HEK293 (cell line): ENCODE data around the gene C3.

Experiments
- CTCF ChIA-PET: fragments of 350-600 bp; formaldehyde crosslinking; extraction: SDS; loops from one replicate; lab custom pipeline; 2021; ENCODE audit warnings: antibody characterized with exemption; lab: Yijun Ruan, JAX
- POLR2A ChIA-PET: fragments of 300-600 bp; formaldehyde crosslinking; extraction: SDS; loops from one replicate; lab custom pipeline; 2020; ENCODE audit warnings: antibody characterized with exemption, inconsistent platforms; lab: Yijun Ruan, JAX
- H3K27ac ChIP-seq: fragments of 200-500 bp; sonication (Bioruptor generic); 2 replicates; pipeline ENCODE4 v1.5.1; 2014; ENCODE audit warnings: low read depth, low read length, control low read depth, inconsistent platforms; ENCODE audit errors: extremely low read depth
- H3K36me3 ChIP-seq, 2 experiments: fragments of 200-500 bp in 1 of 2; sonication (Bioruptor generic) in 1 of 2; 1 replicate in 1 of 2; 2 replicates in 1 of 2; pipeline ENCODE4 v1.5.1; 2014 to 2017; ENCODE audit warnings: inconsistent platforms in 2 of 2, low read length in 2 of 2; ENCODE audit not compliant: control insufficient read depth in 2 of 2, insufficient read depth in 1 of 2
- H3K4me1 ChIP-seq: fragments of 200-500 bp; sonication (Bioruptor generic); 2 replicates; pipeline ENCODE4 v1.5.1; 2014; ENCODE audit warnings: mild to moderate bottlenecking, low read length, inconsistent platforms; ENCODE audit not compliant: control insufficient read depth, insufficient read depth
- H3K4me3 ChIP-seq: 2 replicates; pipeline ENCODE4 v1.5.1; 2011; ENCODE audit warnings: low read depth, mild to moderate bottlenecking, control low read depth, low read length, moderate library complexity
- H3K9me3 ChIP-seq: fragments of 200-500 bp; sonication (Bioruptor generic); 2 replicates; pipeline ENCODE4 v1.5.1; 2014; ENCODE audit warnings: low read depth, low read length, inconsistent platforms; ENCODE audit not compliant: control insufficient read depth, insufficient read depth
- AEBP2 ChIP-seq: fragments of 450-650 bp; formaldehyde crosslinking; IDR thresholded peaks from 2 replicates; pipeline ENCODE4 v1.5.1; 2016; ENCODE audit warnings: missing biosample characterization, missing genetic modification characterization, borderline replicate concordance
- BCL6B ChIP-seq: fragments of 450-650 bp; formaldehyde crosslinking; IDR thresholded peaks from 2 replicates; pipeline ENCODE4 v1.5.1; 2017; ENCODE audit warnings: missing biosample characterization, missing genetic modification characterization
- HIC1 ChIP-seq: fragments of 450-650 bp; formaldehyde crosslinking; IDR thresholded peaks from 2 replicates; pipeline ENCODE4 v1.5.1; 2016; ENCODE audit warnings: missing biosample characterization, missing genetic modification characterization
- HOXA7 ChIP-seq: sonication (generic); formaldehyde crosslinking; IDR thresholded peaks from 2 replicates; pipeline ENCODE4 v1.8.1; 2022; ENCODE audit warnings: missing genetic modification reagents, borderline replicate concordance
- IKZF3 ChIP-seq: fragments of 450-650 bp; IDR thresholded peaks from 2 replicates; pipeline ENCODE4 v1.5.0; 2018; ENCODE audit warnings: missing biosample characterization, mild to moderate bottlenecking, missing genetic modification characterization, moderate library complexity
- KLF1 ChIP-seq: fragments of 450-650 bp; formaldehyde crosslinking; IDR thresholded peaks from 2 replicates; pipeline ENCODE4 v1.5.1; 2016; ENCODE audit warnings: missing biosample characterization, missing genetic modification characterization
- KLF8 ChIP-seq: fragments of 450-650 bp; formaldehyde crosslinking; IDR thresholded peaks from 2 replicates; pipeline ENCODE4 v1.5.1; 2016; ENCODE audit warnings: missing biosample characterization, missing genetic modification characterization
- SP2 ChIP-seq: fragments of 450-650 bp; formaldehyde crosslinking; IDR thresholded peaks from 2 replicates; pipeline ENCODE4 v1.5.1; 2016; ENCODE audit warnings: missing biosample characterization, missing genetic modification characterization
- ZBTB20 ChIP-seq: fragments of 450-650 bp; formaldehyde crosslinking; IDR thresholded peaks from 2 replicates; pipeline ENCODE4 v1.5.1; 2016; ENCODE audit warnings: missing biosample characterization, missing genetic modification characterization
- ZBTB6 ChIP-seq: fragments of 450-650 bp; formaldehyde crosslinking; IDR thresholded peaks from 2 replicates; pipeline ENCODE4 v1.5.1; 2017; ENCODE audit warnings: missing biosample characterization, missing genetic modification characterization
- ZNF121 ChIP-seq: fragments of 450-650 bp; formaldehyde crosslinking; IDR thresholded peaks from 2 replicates; pipeline ENCODE4 v1.5.1; 2016; ENCODE audit warnings: missing biosample characterization, missing genetic modification characterization
- ZNF223 ChIP-seq: fragments of 450-650 bp; formaldehyde crosslinking; IDR thresholded peaks from 2 replicates; pipeline ENCODE4 v1.5.1; 2016; ENCODE audit warnings: missing biosample characterization, missing genetic modification characterization
- ZNF274 ChIP-seq, 2 experiments: fragments of 200-500 bp in 1 of 2; fragments of 450-650 bp in 1 of 2; sonication (Bioruptor generic) in 1 of 2; formaldehyde crosslinking in 1 of 2; IDR thresholded peaks; 2 replicates each; pipeline versions ENCODE4 v1.5.1 to v1.6.1; 2014 to 2016; ENCODE audit warnings: borderline replicate concordance in 1 of 2, inconsistent platforms in 1 of 2, low read length in 1 of 2, missing biosample characterization in 1 of 2, missing genetic modification characterization in 1 of 2
- ZNF391 ChIP-seq: fragments of 450-650 bp; formaldehyde crosslinking; IDR thresholded peaks from 2 replicates; pipeline ENCODE4 v1.5.1; 2016; ENCODE audit warnings: low read depth, missing biosample characterization, missing genetic modification characterization, borderline replicate concordance
- ZNF549 ChIP-seq: fragments of 450-650 bp; IDR thresholded peaks from 2 replicates; pipeline ENCODE4 v1.5.1; 2018; ENCODE audit warnings: missing biosample characterization, missing genetic modification characterization, mild to moderate bottlenecking, inconsistent platforms, moderate library complexity
- ZNF670 ChIP-seq: fragments of 450-650 bp; formaldehyde crosslinking; IDR thresholded peaks from 2 replicates; pipeline ENCODE4 v1.5.1; 2016; ENCODE audit warnings: missing biosample characterization, missing genetic modification characterization, low read depth
- ZNF747 ChIP-seq: fragments of 450-650 bp; formaldehyde crosslinking; IDR thresholded peaks from 2 replicates; pipeline ENCODE4 v1.5.1; 2016; ENCODE audit warnings: missing biosample characterization, missing genetic modification characterization
- ZNF777 ChIP-seq: fragments of 450-650 bp; formaldehyde crosslinking; IDR thresholded peaks from 2 replicates; pipeline ENCODE4 v1.5.1; 2017; ENCODE audit warnings: missing biosample characterization, missing genetic modification characterization, borderline replicate concordance
- ZSCAN16 ChIP-seq: fragments of 450-650 bp; formaldehyde crosslinking; IDR thresholded peaks from 2 replicates; pipeline ENCODE4 v1.5.1; 2016; ENCODE audit warnings: missing biosample characterization, missing genetic modification characterization
- ZSCAN23 ChIP-seq: fragments of 450-650 bp; formaldehyde crosslinking; IDR thresholded peaks from 2 replicates; pipeline ENCODE4 v1.5.1; 2016; ENCODE audit warnings: missing biosample characterization, missing genetic modification characterization
- ZSCAN5A ChIP-seq: fragments of 450-650 bp; formaldehyde crosslinking; IDR thresholded peaks from 2 replicates; pipeline ENCODE4 v1.5.1; 2016; ENCODE audit warnings: missing biosample characterization, missing genetic modification characterization

The C3 gene

GRCh38 chr19:6753178-6754031, 33.0 kb upstream of the C3 start (continued):
- 0 out of 2 replicates have a peak, but pooled peaks have one; percentile 29 for TF ChIP-seq HIC1 (tag by site-specific recombination)
- TF ChIP-seq ZNF121 = no peak
- TF ChIP-seq HOXA7 (CRISPR knock-in tag) = no peak
- no peak for TF ChIP-seq ZNF777 (tag by site-specific recombination)
- no peak for TF ChIP-seq ZNF747 (tag by site-specific recombination)
- TF ChIP-seq KLF8 (tag by site-specific recombination) = peak; percentile 75
- no peak for TF ChIP-seq ZBTB6 (tag by site-specific recombination)
- peak; percentile 55 for TF ChIP-seq SP2
- TF ChIP-seq ZNF549 = no peak

GRCh38 chr19:6752256-6753177, 32.1 kb upstream of the C3 start:
- POLR2A ChIA-PET = no interaction called here
- CTCF ChIA-PET = no interaction called here
- peak; percentile 34; the same call in 1 of the 2 replicates for TF ChIP-seq KLF8 (tag by site-specific recombination)
- peak; percentile 38 for TF ChIP-seq KLF1 (tag by site-specific recombination)
- no peak for TF ChIP-seq ZSCAN23 (tag by site-specific recombination)
- peaks cover 31 to 53% of the 10 kb centered on the region in 2 experiments for H3K36me3 ChIP-seq
- no peak overlapping the region for H3K27ac ChIP-seq
- H3K9me3 ChIP-seq = no peaks in the 10 kb centered on the region
- no peak overlapping the region for H3K4me3 ChIP-seq
- no peaks in the 10 kb centered on the region for H3K4me1 ChIP-seq

GRCh38 chr19:6751189-6751588, 30.7 kb upstream of the C3 start:
- CTCF ChIA-PET = no interaction called here
- POLR2A ChIA-PET = no interaction called here
- no peak overlapping the region for H3K4me3 ChIP-seq
- no peaks in the 10 kb centered on the region for H3K9me3 ChIP-seq
- peaks cover 44 to 67% of the 10 kb centered on the region in 2 experiments for H3K36me3 ChIP-seq
- H3K4me1 ChIP-seq = no peaks in the 10 kb centered on the region
- H3K27ac ChIP-seq = no peak overlapping the region
- TF ChIP-seq BCL6B (tag by site-specific recombination) (no peak), ZSCAN16 (tag by site-specific recombination) (no peak), ZNF391 (tag by site-specific recombination) (no peak), ZNF223 (tag by site-specific recombination) (no peak), AEBP2 (tag by site-specific recombination) (no peak), ZNF670 (tag by site-specific recombination) (no peak), ZBTB6 (tag by site-specific recombination) (no peak), ZSCAN5A (tag by site-specific recombination) (no peak), IKZF3 (no peak), ZBTB20 (tag by site-specific recombination) (no peak), ZNF274 (IDR thresholded peaks at IDR 0.05; ENCODE audit: low read length) (no peak), ZNF274 (tag by site-specific recombination; IDR thresholded peaks at IDR 0.05; ENCODE audit: borderline replicate concordance) (no peak)
